ENCODE measurements around the gene USP24.
A peak's percentile ranks its signal among the peaks of the same experiment; 100 is the strongest.
"Not testable (repeated sequence)": the region's sequence is repeated elsewhere in the genome, so short reads cannot be mapped to it uniquely, and the experiment has no call there.

Gene USP24

GRCh38 chr1:55229726-55230125, 14.6 kb upstream of the USP24 start:
- DNase-seq (ENCODE audit: low spot score), result not testable (repeated sequence)

GRCh38 chr1:55225228-55225627, 10.1 kb upstream of the USP24 start:
- no peak for DNase-seq (ENCODE audit: low spot score)

GRCh38 chr1:55224729-55225128, 9.6 kb upstream of the USP24 start:
- DNase-seq (ENCODE audit: low spot score), result no peak

GRCh38 chr1:55222152-55222551, 7.0 kb upstream of the USP24 start:
- no peak for DNase-seq (ENCODE audit: low spot score)

GRCh38 chr1:55217226-55217986, 2.2 kb upstream of the USP24 start:
- DNase-seq (ENCODE audit: low spot score), result no peak

GRCh38 chr1:55216096-55216495, 932 bp upstream of the USP24 start:
- no peak for DNase-seq (ENCODE audit: low spot score)

GRCh38 chr1:55214934-55215193, 300 bp downstream of the USP24 start:
- peak; percentile 44 for DNase-seq (ENCODE audit: low spot score)

GRCh38 chr1:55214212-55214933, 791 bp downstream of the USP24 start:
- peak; percentile 43 for DNase-seq (ENCODE audit: low spot score)

GRCh38 chr1:55213885-55214211, 1.3 kb downstream of the USP24 start:
- DNase-seq (ENCODE audit: low spot score), result no peak

- DNase-seq (ENCODE audit: low spot score), result no peak
Observed at GRCh38 chr1:55213151-55213884, 1.8 kb downstream of the USP24 start.

GRCh38 chr1:55212349-55213150, 2.6 kb downstream of the USP24 start:
- no peak for DNase-seq (ENCODE audit: low spot score)

- DNase-seq (ENCODE audit: low spot score), result no peak
Observed at GRCh38 chr1:55211863-55212262, 3.3 kb downstream of the USP24 start.

- no peak for DNase-seq (ENCODE audit: low spot score)
Observed at GRCh38 chr1:55210990-55211801, 4.0 kb downstream of the USP24 start.

- DNase-seq (ENCODE audit: low spot score), result no peak
Observed at GRCh38 chr1:55209247-55209646, 5.9 kb downstream of the USP24 start.

GRCh38 chr1:55206210-55206609, 9.0 kb downstream of the USP24 start:
- no peak for DNase-seq (ENCODE audit: low spot score)

GRCh38 chr1:55204997-55205396, 10.2 kb downstream of the USP24 start:
- no peak for DNase-seq (ENCODE audit: low spot score)

GRCh38 chr1:55203064-55203463, 12.1 kb downstream of the USP24 start:
- no peak for DNase-seq (ENCODE audit: low spot score)

GRCh38 chr1:55200667-55201066, 14.5 kb downstream of the USP24 start:
- no peak for DNase-seq (ENCODE audit: low spot score)

GRCh38 chr1:55199735-55200134, 15.4 kb downstream of the USP24 start:
- DNase-seq (ENCODE audit: low spot score), result not testable (repeated sequence)

GRCh38 chr1:55198044-55198443, 17.1 kb downstream of the USP24 start:
- no peak for DNase-seq (ENCODE audit: low spot score)

- DNase-seq (ENCODE audit: low spot score), result no peak
Observed at GRCh38 chr1:55197099-55197498, 18.1 kb downstream of the USP24 start.
